Mesenchymal stem cell (in vitro differentiated cells and primary cell): ENCODE results near the gene PRKG1.

Source experiments
- DNase-seq: peaks from one replicate; pipeline ENCODE4 v3.0.0-alpha.2; 2013
- H2AFZ ChIP-seq: one replicate; pipeline ENCODE4 v1.6.1; 2013; ENCODE audit warnings: low read depth, mild to moderate bottlenecking, control low read depth, inconsistent platforms, low read length, moderate library complexity
- H2AK5ac ChIP-seq: 2 replicates; pipeline ENCODE4 v1.6.1; 2013; ENCODE audit warnings: low read length, moderate library complexity, mild to moderate bottlenecking, inconsistent platforms; ENCODE audit not compliant: severe bottlenecking
- H2BK120ac ChIP-seq: one replicate; pipeline ENCODE4 v1.6.1; 2013; ENCODE audit warnings: low read depth, mild to moderate bottlenecking, inconsistent platforms, low read length, moderate library complexity
- H2BK12ac ChIP-seq, 2 experiments: one replicate each; pipeline ENCODE4 v1.6.1; 2013; ENCODE audit warnings: inconsistent platforms in 2 of 2, low read length in 2 of 2, mild to moderate bottlenecking in 2 of 2, moderate library complexity in 2 of 2, control low read depth in 1 of 2
- H2BK15ac ChIP-seq: one replicate; pipeline ENCODE4 v1.6.1; 2013; ENCODE audit warnings: mild to moderate bottlenecking, low read depth, inconsistent platforms; ENCODE audit not compliant: poor library complexity, severe bottlenecking
- H2BK5ac ChIP-seq: 2 replicates; pipeline ENCODE4 v1.6.1; 2013; ENCODE audit warnings: low read depth, mild to moderate bottlenecking, low read length, control low read depth, inconsistent platforms; ENCODE audit not compliant: poor library complexity, severe bottlenecking
- H3K14ac ChIP-seq, 2 experiments: one replicate each; pipeline ENCODE4 v1.6.1; 2013; ENCODE audit warnings: inconsistent platforms in 2 of 2, low read length in 2 of 2, control low read depth in 1 of 2, mild to moderate bottlenecking in 1 of 2, moderate library complexity in 1 of 2
- H3K18ac ChIP-seq, 2 experiments: one replicate each; pipeline ENCODE4 v1.6.1; 2013; ENCODE audit warnings: inconsistent platforms in 2 of 2, low read length in 2 of 2, control low read depth in 1 of 2, low read depth in 1 of 2, mild to moderate bottlenecking in 1 of 2
- H3K23ac ChIP-seq, 2 experiments: one replicate each; pipeline ENCODE4 v1.6.1; 2013; ENCODE audit warnings: inconsistent platforms in 2 of 2, low read length in 2 of 2, mild to moderate bottlenecking in 2 of 2, moderate library complexity in 2 of 2, control low read depth in 1 of 2
- H3K27ac ChIP-seq: 2 replicates; pipeline ENCODE4 v1.5.1; 2013; ENCODE audit warnings: mild to moderate bottlenecking, moderate library complexity, low read length, control low read depth, inconsistent platforms; ENCODE audit not compliant: poor library complexity, severe bottlenecking
- H3K27me3 ChIP-seq, 2 experiments: 2 replicates each; pipeline versions ENCODE4 v1.6.1 to v1.7.0; 2013; ENCODE audit warnings: low read length in 2 of 2, mild to moderate bottlenecking in 2 of 2, moderate library complexity in 2 of 2, control low read depth in 1 of 2, inconsistent platforms in 1 of 2; ENCODE audit not compliant: control insufficient read depth in 1 of 2, insufficient read depth in 1 of 2
- H3K36me3 ChIP-seq, 2 experiments: 2 replicates each; pipeline versions ENCODE4 v1.6.1 to v1.7.0; 2013; ENCODE audit warnings: low read length in 2 of 2, control low read depth in 1 of 2, inconsistent platforms in 1 of 2, low read depth in 1 of 2, mild to moderate bottlenecking in 1 of 2; ENCODE audit not compliant: insufficient read depth in 2 of 2, control insufficient read depth in 1 of 2
- H3K4ac ChIP-seq, 2 experiments: one replicate each; pipeline ENCODE4 v1.6.1; 2013; ENCODE audit warnings: inconsistent platforms in 2 of 2, low read length in 2 of 2, mild to moderate bottlenecking in 2 of 2, moderate library complexity in 2 of 2, control low read depth in 1 of 2, low read depth in 1 of 2
- H3K4me1 ChIP-seq: 2 replicates; pipeline ENCODE4 v1.6.1; 2013; ENCODE audit warnings: low read depth, low read length, control low read depth; ENCODE audit not compliant: control insufficient read depth, insufficient read depth
- H3K4me2 ChIP-seq: 2 replicates; pipeline ENCODE4 v1.6.1; 2013; ENCODE audit warnings: low read length, mild to moderate bottlenecking, inconsistent platforms; ENCODE audit not compliant: poor library complexity, severe bottlenecking
- H3K4me3 ChIP-seq, 2 experiments: 2 replicates each; pipeline versions ENCODE4 v1.5.1 to v1.7.0; 2013; ENCODE audit warnings: low read length in 2 of 2, mild to moderate bottlenecking in 2 of 2, control low read depth in 1 of 2, low read depth in 1 of 2; ENCODE audit not compliant: insufficient read depth in 1 of 2
- H3K79me1 ChIP-seq: replicated peaks from 2 replicates; pipeline ENCODE4 v1.6.1; 2013; ENCODE audit warnings: mild to moderate bottlenecking, control low read depth, low read length, inconsistent platforms; ENCODE audit not compliant: poor library complexity, severe bottlenecking
- H3K9ac ChIP-seq: 2 replicates; pipeline ENCODE4 v1.7.0; 2013; ENCODE audit warnings: mild to moderate bottlenecking, low read length, moderate library complexity
- H3K9me3 ChIP-seq: 2 replicates; pipeline ENCODE4 v1.7.0; 2013; ENCODE audit warnings: mild to moderate bottlenecking, low read length; ENCODE audit not compliant: control insufficient read depth
- H4K8ac ChIP-seq: one replicate; pipeline ENCODE4 v1.6.1; 2013; ENCODE audit warnings: inconsistent platforms, mild to moderate bottlenecking, low read length, moderate library complexity
- H4K91ac ChIP-seq: one replicate; pipeline ENCODE4 v1.6.1; 2013; ENCODE audit warnings: mild to moderate bottlenecking, low read length, inconsistent platforms
- WGBS: methylation state at CpG from one replicate; pipeline ENCODE4 v1.1.7; 2013; ENCODE audit warnings: mixed read lengths; 5-methylcytosine and 5-hydroxymethylcytosine counted together

Gene PRKG1

GRCh38 chr10:51433949-51434475, 359.7 kb downstream of the PRKG1 start:
- Histone ChIP-seq H2BK15ac (no peak overlapping the region), H3K23ac (no peak overlapping the region), H2BK12ac (no peak overlapping the region), H3K36me3 (no peaks in the 10 kb centered on the region), H3K4me3 (no peak overlapping the region), H4K8ac (no peak overlapping the region), H3K14ac (no peak overlapping the region), H3K4ac (no peak overlapping the region), H3K18ac (no peak overlapping the region), H2AFZ (no peak overlapping the region), H3K27ac (no peak overlapping the region), H3K79me1 (no peaks in the 10 kb centered on the region), H3K4me1 (no peaks in the 10 kb centered on the region), H3K27me3 (no peaks in the 10 kb centered on the region), H2BK5ac (no peak overlapping the region), H2AK5ac (no peak overlapping the region), H3K9ac (no peak overlapping the region), H3K4me2 (no peak overlapping the region), H2BK120ac (no peak overlapping the region), H4K91ac (no peak overlapping the region), H3K9me3 (no peaks in the 10 kb centered on the region)
- whole genome bisulfite sequencing = 97% methylated on average over 4 of the region's 4 CpGs
- DNase-seq = no peak

GRCh38 chr10:51436805-51437204, 362.5 kb downstream of the PRKG1 start:
- WGBS = 96% methylated on average over 3 of the region's 4 CpGs
- Histone ChIP-seq H3K4me2 (no peak overlapping the region), H3K4ac (no peak overlapping the region)

GRCh38 chr10:51439645-51440044, 365.4 kb downstream of the PRKG1 start:
- Histone ChIP-seq H3K4me2 (no peak overlapping the region), H3K9me3 (no peaks in the 10 kb centered on the region), H3K4ac (no peak overlapping the region), H2BK120ac (no peak overlapping the region), H3K27ac (no peak overlapping the region), H2AFZ (no peak overlapping the region), H2AK5ac (no peak overlapping the region), H3K79me1 (no peaks in the 10 kb centered on the region), H3K36me3 (no peaks in the 10 kb centered on the region), H4K8ac (no peak overlapping the region), H3K4me3 (no peak overlapping the region), H3K27me3 (no peaks in the 10 kb centered on the region), H4K91ac (no peak overlapping the region), H3K4me1 (no peaks in the 10 kb centered on the region), H2BK15ac (no peak overlapping the region), H2BK12ac (no peak overlapping the region), H2BK5ac (no peak overlapping the region), H3K23ac (no peak overlapping the region), H3K14ac (no peak overlapping the region), H3K18ac (no peak overlapping the region), H3K9ac (no peak overlapping the region)
- DNase-seq = no peak
- 17% methylated on average over 1 of the region's 1 CpG for whole genome bisulfite sequencing

More at GRCh38 chr10:51436805-51437204, 362.5 kb downstream of the PRKG1 start:
- no peaks in the 10 kb centered on the region for H3K27me3 ChIP-seq
- no peak overlapping the region for H2BK12ac ChIP-seq
- no peak overlapping the region for H3K27ac ChIP-seq
- DNase-seq = no peak
- no peak overlapping the region for H2BK15ac ChIP-seq
- no peak overlapping the region for H3K9ac ChIP-seq
- H2AFZ ChIP-seq = no peak overlapping the region
- H4K91ac ChIP-seq = no peak overlapping the region
- no peak overlapping the region for H3K18ac ChIP-seq
- H3K14ac ChIP-seq = no peak overlapping the region
- no peak overlapping the region for H4K8ac ChIP-seq
- H3K9me3 ChIP-seq = no peaks in the 10 kb centered on the region
- H3K4me1 ChIP-seq = no peaks in the 10 kb centered on the region
- H2BK5ac ChIP-seq = no peak overlapping the region
- H3K79me1 ChIP-seq = no peaks in the 10 kb centered on the region
- no peaks in the 10 kb centered on the region for H3K36me3 ChIP-seq
- no peak overlapping the region for H2AK5ac ChIP-seq
- H2BK120ac ChIP-seq = no peak overlapping the region
- no peak overlapping the region for H3K4me3 ChIP-seq
- no peak overlapping the region for H3K23ac ChIP-seq

- WGBS = 50% methylated on average over 2 of the region's 3 CpGs
Observed at GRCh38 chr10:51445588-51445987, 371.3 kb downstream of the PRKG1 start.

More at GRCh38 chr10:51445588-51445987, 371.3 kb downstream of the PRKG1 start:
- Histone ChIP-seq H2BK12ac (no peak overlapping the region), H2AK5ac (no peak overlapping the region), H3K23ac (no peak overlapping the region), H2BK15ac (no peak overlapping the region), H3K14ac (no peak overlapping the region), H3K18ac (no peak overlapping the region), H4K91ac (no peak overlapping the region), H3K9me3 (no peaks in the 10 kb centered on the region), H3K4me2 (no peak overlapping the region), H2BK120ac (no peak overlapping the region), H2BK5ac (no peak overlapping the region), H3K9ac (no peak overlapping the region), H3K36me3 (no peaks in the 10 kb centered on the region), H4K8ac (no peak overlapping the region), H3K4ac (no peak overlapping the region), H3K4me1 (no peaks in the 10 kb centered on the region), H3K27me3 (no peaks in the 10 kb centered on the region), H2AFZ (no peak overlapping the region), H3K79me1 (no peaks in the 10 kb centered on the region), H3K4me3 (no peak overlapping the region), H3K27ac (no peak overlapping the region)
- DNase-seq = peak; percentile 30
